ENCODE results near the gene GNPAT. TPM values are rescaled to one million over a fixed set of nuclear protein-coding genes. Genes with fewer than 3 reads are reported as not detected.

The GNPAT gene
- total RNA-seq, 1 donor from 2014 or later, result 34.5 TPM

GRCh38 chr1:231201375-231201978 is 39.5 kb upstream of the GNPAT start:
- no peaks in the 10 kb centered on the region for H3K27me3 ChIP-seq
- no peak for DNase-seq
- intact Hi-C loops (cut with DNase I), result no loop called here
- H3K4me3 ChIP-seq, result no peak overlapping the region
- H3K36me3 ChIP-seq, result no peaks in the 10 kb centered on the region
- no peaks in the 10 kb centered on the region for H3K4me1 ChIP-seq
- H3K27ac ChIP-seq, result no peak overlapping the region
- ATAC-seq, result no peak
- TF ChIP-seq CTCF (IDR thresholded peaks at IDR 0.05), result no peak
- H3K9me3 ChIP-seq, result no peaks in the 10 kb centered on the region

GRCh38 chr1:231201979-231202633 is 38.9 kb upstream of the GNPAT start:
- no peaks in the 10 kb centered on the region for H3K9me3 ChIP-seq
- intact Hi-C loops (cut with DNase I), result no loop called here
- no peaks in the 10 kb centered on the region for H3K27me3 ChIP-seq
- no peak overlapping the region for H3K4me3 ChIP-seq
- H3K36me3 ChIP-seq, result no peaks in the 10 kb centered on the region
- H3K27ac ChIP-seq, result no peak overlapping the region
- ATAC-seq, result no peak
- DNase-seq, result no peak
- no peaks in the 10 kb centered on the region for H3K4me1 ChIP-seq
- TF ChIP-seq CTCF (IDR thresholded peaks at IDR 0.05), result no peak

- no peak for TF ChIP-seq CTCF (IDR thresholded peaks at IDR 0.05)
- no peak for DNase-seq
- Histone ChIP-seq H3K36me3 (no peaks in the 10 kb centered on the region), H3K9me3 (no peaks in the 10 kb centered on the region), H3K27me3 (no peaks in the 10 kb centered on the region), H3K4me3 (no peak overlapping the region), H3K4me1 (no peaks in the 10 kb centered on the region), H3K27ac (no peak overlapping the region)
- no peak for ATAC-seq
- intact Hi-C loops (cut with DNase I), result no loop called here
These were observed 37.6 kb upstream of the GNPAT start for GRCh38 chr1:231203259-231204057.

- Histone ChIP-seq H3K27me3 (no peaks in the 10 kb centered on the region), H3K27ac (no peak overlapping the region), H3K36me3 (no peaks in the 10 kb centered on the region), H3K9me3 (no peaks in the 10 kb centered on the region), H3K4me3 (no peak overlapping the region), H3K4me1 (peaks cover 3% of the 10 kb centered on the region)
- intact Hi-C loops (cut with DNase I), result no loop called here
- DNase-seq (no peak), ATAC-seq (no peak)
- TF ChIP-seq CTCF (IDR thresholded peaks at IDR 0.05), result no peak
These were observed 34.2 kb upstream of the GNPAT start for GRCh38 chr1:231206856-231207255.

- intact Hi-C loops (cut with DNase I), result no loop called here
- no peak overlapping the region for H3K27ac ChIP-seq
These were observed 33.6 kb upstream of the GNPAT start for GRCh38 chr1:231207437-231207836.

More at GRCh38 chr1:231207437-231207836, 33.6 kb upstream of the GNPAT start:
- H3K4me3 ChIP-seq, result no peak overlapping the region
- peaks cover 3% of the 10 kb centered on the region for H3K4me1 ChIP-seq
- no peak for DNase-seq
- no peaks in the 10 kb centered on the region for H3K27me3 ChIP-seq
- no peak for ATAC-seq
- no peaks in the 10 kb centered on the region for H3K9me3 ChIP-seq
- no peaks in the 10 kb centered on the region for H3K36me3 ChIP-seq
- TF ChIP-seq CTCF (IDR thresholded peaks at IDR 0.05), result no peak
